HT-29 (cell line): ENCODE measurements around the gene TOMM20. TPM values are rescaled to one million over a fixed set of nuclear protein-coding genes. Genes with fewer than 3 reads are reported as not detected.
"Not testable (repeated sequence)": the region's sequence is repeated elsewhere in the genome, so short reads cannot be mapped to it uniquely, and the experiment has no call there.

Experiments
- DNase-seq: peaks from one replicate; pipeline ENCODE4 v3.0.0-alpha.2; 2015; ENCODE audit warnings: low spot score
- total RNA-seq: library from RNA; depleted of rRNA; stranded (reverse); fragments of >200 nt; shearing (Covaris generic); gene quantifications from 2 replicates; pipeline ENCODE4 v1.2.3, GENCODE V29; 2014; rRNA removed

Gene TOMM20
- total RNA-seq: 47.0 and 49.0 TPM in 2 replicates

DNA sequence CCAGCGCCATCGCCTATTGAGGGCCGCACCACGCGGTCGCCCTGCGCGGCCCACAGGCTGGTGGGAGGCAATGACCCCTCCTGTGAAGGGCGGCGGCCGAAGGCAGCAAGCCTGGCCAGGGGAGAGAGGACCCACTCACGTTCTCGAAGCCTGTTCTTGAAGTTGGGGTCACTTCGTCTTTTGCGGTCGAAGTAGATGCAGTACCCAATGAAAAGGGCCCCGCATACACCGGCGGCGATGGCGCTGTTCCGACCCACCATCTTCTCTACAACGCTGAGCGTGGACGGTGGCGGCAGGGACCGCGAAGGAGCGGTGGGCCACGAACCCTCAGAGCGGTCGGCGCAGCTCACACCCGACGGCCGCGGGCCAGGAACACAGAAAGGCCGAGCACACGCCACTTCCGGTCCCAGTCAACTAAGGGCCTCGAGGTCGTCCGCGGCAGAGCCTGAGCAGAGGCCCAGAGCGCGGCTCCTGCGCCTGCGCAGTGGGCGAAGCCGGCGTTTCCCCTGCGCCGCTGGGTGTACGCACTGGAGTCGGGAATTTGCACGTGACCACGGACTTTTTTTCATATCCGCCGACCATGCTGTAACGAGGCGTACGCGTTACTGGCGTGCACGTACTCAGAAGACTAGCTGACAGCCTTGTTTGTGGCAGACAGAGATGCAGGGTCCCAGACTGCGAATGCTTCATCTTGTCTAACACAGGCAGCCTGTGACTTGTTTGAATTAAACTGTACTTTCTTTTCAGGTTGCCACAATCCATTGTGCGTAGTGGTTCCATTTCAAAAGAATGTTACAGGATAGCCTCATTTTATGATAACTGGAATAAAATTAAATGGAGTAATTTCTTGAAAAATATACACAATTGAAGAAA is at the start of gene TOMM20:
Gene TOMM20, minus strand, starts transcription at position 382 of the 873 bp plus-strand sequence. Its CDS starts 122 bp downstream, at position 260.
- DNase-seq: peak; percentile 99

- DNase-seq: no peak
Observed at GRCh38 chr1:235176486-235176885, 47.8 kb upstream of the TOMM20 start.

DNA sequence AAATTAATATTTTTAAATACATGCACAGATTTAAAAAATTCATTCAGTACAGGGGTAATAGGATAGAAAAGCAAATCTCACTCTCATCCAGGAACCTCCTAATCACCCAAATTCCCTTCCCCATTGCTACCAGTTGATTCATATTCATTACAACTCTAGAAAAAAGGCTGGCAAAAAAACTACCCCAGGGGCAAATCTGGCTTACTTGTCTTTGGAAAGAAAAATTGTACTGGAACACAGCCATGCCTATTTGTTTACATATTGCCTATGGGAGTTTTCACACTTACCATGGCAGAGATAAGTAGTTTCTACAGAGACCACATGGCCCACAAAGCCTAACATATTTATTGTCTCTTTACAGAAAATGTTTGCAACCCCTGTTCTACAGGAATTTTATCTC is 41.3 kb upstream of the TOMM20 start:
- DNase-seq: no peak

DNA sequence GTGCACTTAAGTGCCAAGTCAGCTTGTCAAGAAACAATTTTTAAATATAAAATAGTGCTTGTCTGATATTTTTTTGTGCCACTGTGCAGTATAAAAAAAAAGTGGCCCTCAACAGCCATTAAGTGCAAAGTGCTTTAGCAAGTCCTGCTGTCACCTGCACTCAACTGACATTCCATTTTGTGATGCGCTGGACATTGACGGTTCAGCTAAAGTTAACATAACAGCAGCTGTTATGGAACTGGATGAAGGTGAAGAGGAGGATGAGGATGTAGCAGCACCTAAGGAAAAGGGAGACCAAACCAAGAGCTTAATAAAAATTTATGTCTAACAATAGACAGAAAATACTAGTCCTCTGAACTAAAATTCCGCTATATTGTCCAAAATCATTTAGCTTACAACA is 39.7 kb upstream of the TOMM20 start:
- DNase-seq: no peak

GRCh38 chr1:235161685-235162327 is 33.2 kb upstream of the TOMM20 start:
- no peak for DNase-seq

GRCh38 chr1:235160957-235161684 is 32.5 kb upstream of the TOMM20 start, which contains the start of gene RBM34:
TSS of gene RBM34 (minus strand) at chr1:235161250. CDS start at chr1:235161226, 24 bp downstream.
- peak; percentile 93 for DNase-seq

DNA sequence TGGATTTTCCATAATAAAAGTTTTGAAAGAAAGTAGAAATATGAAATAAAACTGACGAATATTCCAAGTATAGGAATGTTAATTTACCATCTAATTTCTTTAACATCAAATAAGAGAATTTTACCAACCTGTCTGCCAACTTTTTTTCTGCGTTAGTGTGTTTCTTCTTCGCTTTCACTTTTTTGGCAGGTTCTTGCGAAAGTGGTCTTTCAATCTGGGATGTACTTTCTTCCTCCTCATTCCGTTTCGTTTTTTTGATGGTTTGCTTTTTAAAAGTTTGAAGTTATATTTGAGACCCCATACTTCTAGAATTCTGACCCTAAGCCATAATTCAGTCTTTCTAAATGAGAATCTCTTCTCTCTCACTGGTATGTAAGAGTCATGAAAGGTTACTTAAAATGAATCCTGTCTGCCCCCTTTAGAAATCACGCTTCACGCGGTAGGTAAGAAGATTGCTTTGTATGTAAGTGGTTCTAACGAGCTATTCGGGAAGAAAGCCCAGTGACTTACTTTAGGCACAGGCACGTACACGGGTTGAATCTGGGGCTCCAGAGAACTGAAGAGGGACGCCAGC is 31.8 kb upstream of the TOMM20 start:
- no peak for DNase-seq

- not testable (repeated sequence) for DNase-seq
Observed at GRCh38 chr1:235159930-235160329, 31.3 kb upstream of the TOMM20 start.

DNA sequence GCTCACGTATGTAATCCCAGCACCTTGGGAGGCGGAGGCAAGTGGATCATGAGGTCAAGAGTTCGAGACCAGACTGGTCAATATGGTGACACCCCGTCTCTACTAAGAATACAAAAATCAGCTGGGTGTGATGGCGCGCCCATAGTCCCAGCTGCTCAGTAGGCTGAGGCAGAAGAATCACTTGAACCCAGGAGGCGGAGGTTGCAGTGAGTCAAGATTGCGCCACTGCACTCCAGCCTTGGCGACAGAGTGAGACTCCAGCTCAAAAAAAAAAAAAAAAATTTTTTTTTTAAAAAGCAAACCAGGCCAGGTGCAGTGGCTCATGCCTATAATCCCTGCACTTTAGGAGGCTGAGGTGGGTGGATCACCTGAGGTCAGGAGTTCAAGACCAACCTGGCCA is 30.6 kb upstream of the TOMM20 start:
- not testable (repeated sequence) for DNase-seq

DNA sequence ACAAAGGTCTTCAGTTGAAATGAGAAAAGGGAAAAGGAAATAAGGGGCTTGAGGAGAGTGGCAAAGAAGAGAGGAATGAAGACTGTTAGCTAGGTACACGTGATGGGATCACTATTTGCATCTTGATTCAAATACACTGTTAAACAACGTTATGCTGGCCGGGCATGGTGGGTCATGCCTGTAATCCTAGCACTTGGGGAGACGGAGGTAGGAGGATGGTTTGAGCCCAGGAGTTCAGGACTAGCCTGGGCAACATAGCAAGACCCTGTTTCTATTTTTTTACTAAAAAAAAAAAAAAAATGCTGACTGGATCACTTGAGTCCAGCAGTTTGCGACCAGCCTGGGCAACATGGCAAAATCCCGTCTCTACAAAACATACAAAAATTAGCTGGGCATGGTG is 30.0 kb upstream of the TOMM20 start:
- DNase-seq: no peak

- DNase-seq: no peak
Observed at GRCh38 chr1:235157150-235157549, 28.5 kb upstream of the TOMM20 start.

DNA sequence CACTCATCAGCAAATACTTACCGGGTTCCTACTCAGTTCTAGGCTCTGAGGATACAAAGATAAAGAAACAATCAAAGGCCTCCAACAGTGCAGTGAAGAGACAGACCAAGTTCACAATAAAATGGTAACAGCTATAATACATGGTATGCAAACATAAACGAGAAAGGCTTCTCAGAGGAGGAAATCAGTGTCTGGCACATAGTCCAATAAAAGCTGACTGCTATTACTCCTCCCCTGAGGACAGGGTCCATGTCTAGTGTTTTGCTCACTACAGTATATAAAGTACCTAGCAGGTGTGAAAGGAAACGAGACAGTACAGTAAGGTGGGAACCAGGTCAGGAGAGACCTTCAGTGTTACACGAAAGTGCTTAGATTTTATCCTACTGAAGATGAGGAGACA is 28.1 kb upstream of the TOMM20 start:
- no peak for DNase-seq

DNA sequence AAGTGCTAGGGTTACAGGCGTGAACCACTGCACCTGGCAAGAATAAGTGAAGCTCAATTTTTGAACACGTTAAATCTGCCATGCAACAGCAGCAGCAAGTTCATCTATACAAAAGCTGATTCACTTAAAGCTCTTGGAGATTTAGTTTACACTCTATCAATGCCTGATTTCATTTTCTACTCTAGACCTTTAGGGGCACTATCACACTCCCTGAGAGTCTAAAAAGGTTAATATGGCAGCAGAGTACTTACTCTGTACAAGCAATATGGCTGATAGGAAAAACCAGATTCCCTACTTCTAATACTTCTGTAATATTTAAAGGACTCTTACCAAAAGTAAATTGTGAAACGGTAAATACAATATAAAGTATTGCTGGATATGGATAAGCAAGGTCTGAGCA is 27.6 kb upstream of the TOMM20 start:
- DNase-seq: peak; percentile 13

- no peak for DNase-seq
Observed at GRCh38 chr1:235152235-235152634, 23.6 kb upstream of the TOMM20 start.

DNA sequence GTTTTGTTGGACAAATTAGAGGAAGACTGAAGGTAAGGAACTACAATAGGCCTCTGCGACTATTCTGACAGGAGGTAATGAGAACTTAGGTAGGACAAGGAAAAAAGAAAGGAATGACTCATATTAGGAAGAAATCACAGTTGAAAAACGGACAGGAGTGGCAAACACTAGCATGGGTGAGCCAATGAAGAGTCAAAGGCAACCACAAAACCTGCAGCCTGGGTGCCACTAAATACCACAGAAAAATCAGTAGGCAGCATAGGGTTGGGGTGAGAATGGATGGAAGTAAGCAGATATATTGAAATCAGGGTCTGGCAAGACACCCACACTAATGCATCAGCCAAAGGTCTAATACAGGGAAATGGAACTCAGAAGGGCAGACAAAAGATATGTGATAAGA is 22.4 kb upstream of the TOMM20 start:
- DNase-seq: no peak

- DNase-seq: no peak
Observed at GRCh38 chr1:235149824-235150223, 21.2 kb upstream of the TOMM20 start.

DNA sequence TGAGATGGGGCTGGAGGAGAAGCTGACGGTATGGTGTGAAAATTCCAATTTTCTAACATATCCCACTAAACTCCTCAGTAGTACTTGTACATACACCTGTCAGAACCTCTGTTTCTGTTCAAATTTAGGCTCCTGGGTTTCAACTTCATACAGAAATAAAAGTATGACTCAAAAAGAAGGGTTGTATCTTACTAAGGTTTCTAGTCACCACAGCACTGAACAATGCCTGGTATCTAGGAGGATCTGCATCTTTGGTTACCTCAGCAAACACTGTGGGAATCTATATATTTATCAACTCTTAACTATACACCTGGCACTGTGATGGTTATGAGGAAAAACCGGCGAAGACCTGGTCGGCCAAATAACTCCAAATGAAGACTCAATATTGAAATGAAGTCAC is 18.6 kb upstream of the TOMM20 start:
- DNase-seq: no peak

DNA sequence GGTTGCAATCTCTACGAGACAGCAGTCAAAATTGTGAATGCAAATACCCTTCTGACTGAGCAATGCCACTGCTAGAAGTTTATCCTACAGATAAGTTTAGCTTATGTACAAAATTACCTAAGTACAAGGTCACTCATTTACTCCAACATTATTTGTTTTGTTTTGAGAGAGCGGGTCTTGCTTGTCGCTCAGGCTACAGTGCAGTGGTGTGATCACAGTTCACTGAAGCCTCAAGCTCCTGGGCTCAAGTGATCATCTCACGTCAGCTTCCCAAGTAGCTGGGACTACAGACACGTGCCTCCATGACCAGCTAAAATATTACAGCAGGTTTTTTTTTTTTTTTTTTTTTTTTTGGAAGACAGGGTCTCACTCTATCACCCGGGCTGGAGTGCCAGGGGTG is 17.0 kb upstream of the TOMM20 start:
- no peak for DNase-seq

DNA sequence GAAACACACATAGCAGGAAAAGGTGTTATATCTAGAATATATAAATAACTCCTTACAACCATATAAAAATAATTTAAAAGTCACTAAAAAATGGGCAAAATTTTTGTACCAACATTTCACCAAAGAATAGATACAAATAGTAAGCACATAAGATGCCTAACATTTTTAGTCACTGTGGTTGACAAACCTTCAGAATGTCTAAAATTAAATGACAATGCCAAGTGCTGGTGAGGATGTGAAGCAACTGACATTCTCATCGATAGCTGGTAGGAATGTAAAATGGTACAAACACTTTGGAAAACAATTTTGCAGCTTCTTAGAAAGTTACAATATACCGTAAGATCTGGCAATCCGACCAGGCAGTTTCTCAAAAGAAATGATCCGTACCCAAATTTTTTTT is 14.4 kb upstream of the TOMM20 start:
- no peak for DNase-seq

DNA sequence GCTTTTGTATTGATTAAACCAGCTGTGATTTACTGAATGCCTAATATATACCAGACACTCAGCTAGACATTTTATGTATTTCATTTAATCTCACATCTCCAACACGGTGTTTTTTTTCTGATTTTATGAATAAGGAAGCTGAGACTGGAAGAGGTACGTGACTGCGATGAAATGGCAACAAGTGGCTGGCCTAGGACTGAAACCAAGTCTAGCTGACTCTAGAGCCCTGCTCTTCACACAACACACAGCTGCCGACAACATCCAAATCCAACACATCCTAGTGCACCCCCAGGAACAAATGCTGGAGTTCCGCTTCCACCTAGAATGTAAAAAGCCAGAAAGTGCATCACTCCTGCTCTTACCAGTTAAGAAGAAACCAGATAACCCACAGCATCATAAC is 10.7 kb upstream of the TOMM20 start:
- no peak for DNase-seq

GRCh38 chr1:235138821-235139220 is 10.2 kb upstream of the TOMM20 start:
- DNase-seq: no peak

- DNase-seq: no peak
Observed at GRCh38 chr1:235136111-235136510, 7.5 kb upstream of the TOMM20 start.
